Measurements from ENCODE around the gene PTGES3.
"Not testable (repeated sequence)": the region's sequence is repeated elsewhere in the genome, so short reads cannot be mapped to it uniquely, and the experiment has no call there.

The PTGES3 gene

GRCh38 chr12:56688129-56688845 lies at the start of gene PTGES3:
PTGES3 (minus strand) TSS chr12:56688284; CDS start chr12:56687999, 285 bp downstream.
- peak; percentile 96 for DNase-seq (ENCODE audit: low spot score)

- DNase-seq (ENCODE audit: low spot score): no peak
Observed at GRCh38 chr12:56728139-56728861, 40.2 kb upstream of the PTGES3 start.

GRCh38 chr12:56726196-56726675 lies 38.2 kb upstream of the PTGES3 start:
- not testable (repeated sequence) for DNase-seq (ENCODE audit: low spot score)

- no peak for DNase-seq (ENCODE audit: low spot score)
Observed at GRCh38 chr12:56725723-56726102, 37.6 kb upstream of the PTGES3 start.

GRCh38 chr12:56724972-56725722 lies 37.1 kb upstream of the PTGES3 start, which contains the start of gene NACA:
NACA (minus strand) TSS chr12:56725299; CDS start chr12:56724521, 778 bp downstream.
- peak; percentile 99 for DNase-seq (ENCODE audit: low spot score)

- DNase-seq (ENCODE audit: low spot score): no peak
Observed at GRCh38 chr12:56724701-56724971, 36.6 kb upstream of the PTGES3 start.

GRCh38 chr12:56723889-56724700 lies 36.0 kb upstream of the PTGES3 start:
- no peak for DNase-seq (ENCODE audit: low spot score)

GRCh38 chr12:56723352-56723751 lies 35.3 kb upstream of the PTGES3 start:
- no peak for DNase-seq (ENCODE audit: low spot score)

- DNase-seq (ENCODE audit: low spot score): no peak
Observed at GRCh38 chr12:56722832-56723231, 34.7 kb upstream of the PTGES3 start.

GRCh38 chr12:56721721-56722120 lies 33.6 kb upstream of the PTGES3 start:
- DNase-seq (ENCODE audit: low spot score): no peak

- no peak for DNase-seq (ENCODE audit: low spot score)
Observed at GRCh38 chr12:56721216-56721615, 33.1 kb upstream of the PTGES3 start.

GRCh38 chr12:56720731-56721151 lies 32.7 kb upstream of the PTGES3 start:
- no peak for DNase-seq (ENCODE audit: low spot score)

GRCh38 chr12:56719056-56719455 lies 31.0 kb upstream of the PTGES3 start:
- no peak for DNase-seq (ENCODE audit: low spot score)

- DNase-seq (ENCODE audit: low spot score): no peak
Observed at GRCh38 chr12:56718636-56719035, 30.6 kb upstream of the PTGES3 start.

- DNase-seq (ENCODE audit: low spot score): no peak
Observed at GRCh38 chr12:56718149-56718548, 30.1 kb upstream of the PTGES3 start.

- no peak for DNase-seq (ENCODE audit: low spot score)
Observed at GRCh38 chr12:56716933-56717880, 29.1 kb upstream of the PTGES3 start.

GRCh38 chr12:56716458-56716857 lies 28.4 kb upstream of the PTGES3 start:
- DNase-seq (ENCODE audit: low spot score): no peak

GRCh38 chr12:56715798-56716197 lies 27.7 kb upstream of the PTGES3 start:
- DNase-seq (ENCODE audit: low spot score): no peak

- DNase-seq (ENCODE audit: low spot score): no peak
Observed at GRCh38 chr12:56714431-56714929, 26.4 kb upstream of the PTGES3 start.

GRCh38 chr12:56713345-56713744 lies 25.3 kb upstream of the PTGES3 start:
- DNase-seq (ENCODE audit: low spot score): no peak

All from cerebellar cortex (tissue), 1 donor.